HEK293 (cell line): Measurements from ENCODE around the gene CMC4.

ENCODE experiments used
- BCL6B ChIP-seq: fragments of 450-650 bp; formaldehyde crosslinking; IDR thresholded peaks from 2 replicates; pipeline ENCODE4 v1.5.1; 2017; ENCODE audit warnings: missing biosample characterization, missing genetic modification characterization
- EGR2 ChIP-seq: fragments of 450-650 bp; formaldehyde crosslinking; IDR thresholded peaks from 2 replicates; pipeline ENCODE4 v1.5.1; 2016; ENCODE audit warnings: low read depth, missing biosample characterization, missing genetic modification characterization
- ELK4 ChIP-seq: IDR thresholded peaks from 2 replicates; pipeline ENCODE4 v1.6.1; 2011; ENCODE audit warnings: mild to moderate bottlenecking, low read depth, low read length, borderline replicate concordance
- GLIS2 ChIP-seq: fragments of 450-650 bp; formaldehyde crosslinking; IDR thresholded peaks from 2 replicates; pipeline ENCODE4 v1.5.1; 2016; ENCODE audit warnings: missing biosample characterization, missing genetic modification characterization
- KLF1 ChIP-seq: fragments of 450-650 bp; formaldehyde crosslinking; IDR thresholded peaks from 2 replicates; pipeline ENCODE4 v1.5.1; 2016; ENCODE audit warnings: missing biosample characterization, missing genetic modification characterization
- OSR2 ChIP-seq: fragments of 450-650 bp; formaldehyde crosslinking; IDR thresholded peaks from 2 replicates; pipeline ENCODE4 v1.5.1; 2016; ENCODE audit warnings: missing biosample characterization, missing genetic modification characterization
- PRDM2 ChIP-seq: fragments of 450-650 bp; formaldehyde crosslinking; IDR thresholded peaks from 2 replicates; pipeline ENCODE4 v1.5.1; 2016; ENCODE audit warnings: missing biosample characterization, missing genetic modification characterization, borderline replicate concordance
- REPIN1 ChIP-seq: fragments of 450-650 bp; formaldehyde crosslinking; IDR thresholded peaks from 2 replicates; pipeline ENCODE4 v1.5.1; 2017; ENCODE audit warnings: missing biosample characterization, missing genetic modification characterization, low read depth
- ZBTB17 ChIP-seq: fragments of 450-650 bp; formaldehyde crosslinking; IDR thresholded peaks from 2 replicates; pipeline ENCODE4 v1.5.1; 2016; ENCODE audit warnings: missing biosample characterization, missing genetic modification characterization
- ZNF175 ChIP-seq: fragments of 450-650 bp; formaldehyde crosslinking; IDR thresholded peaks from 2 replicates; pipeline ENCODE4 v1.5.1; 2016; ENCODE audit warnings: missing biosample characterization, missing genetic modification characterization
- ZNF19 ChIP-seq: fragments of 450-650 bp; formaldehyde crosslinking; IDR thresholded peaks from 2 replicates; pipeline ENCODE4; 2016; ENCODE audit warnings: missing biosample characterization, missing genetic modification characterization, low read depth
- ZNF341 ChIP-seq: fragments of 450-650 bp; formaldehyde crosslinking; IDR thresholded peaks from 2 replicates; pipeline ENCODE4; 2016; ENCODE audit warnings: low read depth, missing biosample characterization, missing genetic modification characterization
- ZNF473 ChIP-seq: fragments of 450-650 bp; formaldehyde crosslinking; IDR thresholded peaks from 2 replicates; pipeline ENCODE4 v1.5.1; 2017; ENCODE audit warnings: missing biosample characterization, missing genetic modification characterization
- ZNF529 ChIP-seq: fragments of 450-650 bp; formaldehyde crosslinking; IDR thresholded peaks from 2 replicates; pipeline ENCODE4 v1.5.1; 2017; ENCODE audit warnings: missing genetic modification characterization, missing biosample characterization; ENCODE audit not compliant: insufficient replicate concordance
- ZNF544 ChIP-seq: fragments of 450-650 bp; formaldehyde crosslinking; IDR thresholded peaks from 2 replicates; pipeline ENCODE4 v1.5.0; 2017; ENCODE audit warnings: missing biosample characterization, missing genetic modification characterization
- ZNF558 ChIP-seq: fragments of 450-650 bp; formaldehyde crosslinking; IDR thresholded peaks from 2 replicates; pipeline ENCODE4 v1.5.1; 2016; ENCODE audit warnings: missing biosample characterization, missing genetic modification characterization
- ZNF660 ChIP-seq: fragments of 450-650 bp; IDR thresholded peaks from 2 replicates; pipeline ENCODE4 v1.5.1; 2018; ENCODE audit warnings: missing biosample characterization, mild to moderate bottlenecking, missing genetic modification characterization
- ZSCAN18 ChIP-seq: fragments of 450-650 bp; formaldehyde crosslinking; IDR thresholded peaks from 2 replicates; pipeline ENCODE4 v1.5.1; 2016; ENCODE audit warnings: missing biosample characterization, missing genetic modification characterization
- ZSCAN4 ChIP-seq: fragments of 450-650 bp; formaldehyde crosslinking; IDR thresholded peaks from 2 replicates; pipeline ENCODE4 v1.5.1; 2017; ENCODE audit warnings: missing biosample characterization, missing genetic modification characterization
- TF ChIP-seq, protein P1 (sequence below): fragments of 450-650 bp; formaldehyde crosslinking; IDR thresholded peaks from 2 replicates; pipeline ENCODE4 v1.5.1; 2016; ENCODE audit warnings: missing biosample characterization, missing genetic modification characterization
- TF ChIP-seq, protein P2 (sequence below): fragments of 450-650 bp; formaldehyde crosslinking; IDR thresholded peaks from 2 replicates; pipeline ENCODE4 v1.5.1; 2016; ENCODE audit warnings: missing biosample characterization, missing genetic modification characterization

The CMC4 gene

DNA sequence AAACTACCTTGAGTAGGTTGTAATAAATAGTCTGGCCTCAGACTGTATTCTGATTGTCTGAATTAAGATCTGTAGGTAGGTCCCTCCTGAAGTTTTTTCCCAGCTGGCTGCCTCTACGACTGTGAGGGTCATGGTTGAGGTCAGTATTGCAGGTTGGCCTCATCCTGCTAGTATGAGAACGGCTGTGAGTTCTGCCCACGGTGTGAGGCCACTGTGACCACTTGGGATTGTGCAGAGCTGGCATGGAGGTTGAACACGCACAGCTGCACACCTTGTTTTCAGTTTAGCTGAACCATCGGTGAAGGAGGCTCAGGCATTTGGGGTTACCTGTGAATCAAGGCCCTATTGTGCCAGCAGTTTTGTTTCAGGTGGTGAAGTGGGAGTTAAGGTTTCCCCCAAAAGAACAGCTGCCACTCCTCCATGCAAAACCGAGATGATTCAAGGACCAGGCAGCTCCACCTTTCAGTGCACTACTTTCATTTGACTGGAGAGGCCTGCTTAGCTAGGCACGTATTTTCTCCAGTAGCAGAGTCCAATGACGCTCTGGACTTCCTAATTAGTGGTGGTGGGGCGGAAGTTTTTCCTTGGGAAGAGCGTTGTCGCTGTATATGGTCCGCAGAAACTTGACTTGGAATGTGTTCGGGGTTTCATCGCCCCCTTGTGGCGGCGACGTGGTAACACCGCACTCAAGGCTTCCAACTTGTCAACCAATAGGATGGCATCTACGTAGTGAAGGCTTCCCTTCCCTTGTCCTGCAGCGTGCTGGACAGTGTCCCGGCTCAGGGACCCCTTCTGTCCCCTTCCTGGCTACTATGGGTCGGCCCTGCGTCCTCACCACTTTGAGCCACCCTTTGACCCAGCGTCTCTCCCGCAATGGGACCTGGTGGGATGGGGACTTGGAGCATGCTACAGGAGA is 13.8 kb downstream of the CMC4 start (continued):
- TF ChIP-seq ZNF660 (tag by site-specific recombination) (0 out of 2 replicates have a peak, but pooled peaks have one; percentile 50), ZNF19 (no peak), REPIN1 (tag by site-specific recombination) (no peak), ZBTB17 (tag by site-specific recombination) (no peak), OSR2 (no peak), ZNF473 (tag by site-specific recombination) (no peak), GLIS2 (tag by site-specific recombination) (no peak), KLF1 (tag by site-specific recombination) (no peak), EGR2 (no peak), ZSCAN18 (tag by site-specific recombination) (no peak), ZNF175 (no peak), ZNF544 (no peak), BCL6B (tag by site-specific recombination) (no peak), PRDM2 (tag by site-specific recombination) (no peak), ZNF558 (no peak), ZSCAN4 (tag by site-specific recombination) (no peak), ELK4 (no peak), ZNF529 (tag by site-specific recombination) (no peak), ZNF341 (tag by site-specific recombination) (peak; percentile 94)
- TF ChIP-seq, protein P1, sequence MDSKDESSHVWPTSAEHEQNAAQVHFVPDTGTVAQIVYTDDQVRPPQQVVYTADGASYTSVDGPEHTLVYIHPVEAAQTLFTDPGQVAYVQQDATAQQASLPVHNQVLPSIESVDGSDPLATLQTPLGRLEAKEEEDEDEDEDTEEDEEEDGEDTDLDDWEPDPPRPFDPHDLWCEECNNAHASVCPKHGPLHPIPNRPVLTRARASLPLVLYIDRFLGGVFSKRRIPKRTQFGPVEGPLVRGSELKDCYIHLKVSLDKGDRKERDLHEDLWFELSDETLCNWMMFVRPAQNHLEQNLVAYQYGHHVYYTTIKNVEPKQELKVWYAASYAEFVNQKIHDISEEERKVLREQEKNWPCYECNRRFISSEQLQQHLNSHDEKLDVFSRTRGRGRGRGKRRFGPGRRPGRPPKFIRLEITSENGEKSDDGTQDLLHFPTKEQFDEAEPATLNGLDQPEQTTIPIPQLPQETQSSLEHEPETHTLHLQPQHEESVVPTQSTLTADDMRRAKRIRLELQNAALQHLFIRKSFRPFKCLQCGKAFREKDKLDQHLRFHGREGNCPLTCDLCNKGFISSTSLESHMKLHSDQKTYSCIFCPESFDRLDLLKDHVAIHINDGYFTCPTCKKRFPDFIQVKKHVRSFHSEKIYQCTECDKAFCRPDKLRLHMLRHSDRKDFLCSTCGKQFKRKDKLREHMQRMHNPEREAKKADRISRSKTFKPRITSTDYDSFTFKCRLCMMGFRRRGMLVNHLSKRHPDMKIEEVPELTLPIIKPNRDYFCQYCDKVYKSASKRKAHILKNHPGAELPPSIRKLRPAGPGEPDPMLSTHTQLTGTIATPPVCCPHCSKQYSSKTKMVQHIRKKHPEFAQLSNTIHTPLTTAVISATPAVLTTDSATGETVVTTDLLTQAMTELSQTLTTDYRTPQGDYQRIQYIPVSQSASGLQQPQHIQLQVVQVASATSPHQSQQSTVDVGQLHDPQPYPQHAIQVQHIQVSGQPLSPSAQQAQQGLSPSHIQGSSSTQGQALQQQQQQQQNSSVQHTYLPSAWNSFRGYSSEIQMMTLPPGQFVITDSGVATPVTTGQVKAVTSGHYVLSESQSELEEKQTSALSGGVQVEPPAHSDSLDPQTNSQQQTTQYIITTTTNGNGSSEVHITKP (tag by site-specific recombination), result peak; percentile 27; the same call in 1 of the 2 replicates
- TF ChIP-seq, protein P2, sequence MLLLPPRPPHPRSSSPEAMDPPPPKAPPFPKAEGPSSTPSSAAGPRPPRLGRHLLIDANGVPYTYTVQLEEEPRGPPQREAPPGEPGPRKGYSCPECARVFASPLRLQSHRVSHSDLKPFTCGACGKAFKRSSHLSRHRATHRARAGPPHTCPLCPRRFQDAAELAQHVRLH (tag by site-specific recombination), result no peak
